HEK293T (cell line): ENCODE measurements around the gene FGFRL1.

ENCODE experiments used
- ARNT ChIP-seq: fragments of 450-650 bp; IDR thresholded peaks from 2 replicates; pipeline ENCODE4 v1.6.1; 2017; ENCODE audit warnings: mild to moderate bottlenecking
- BHLHE40 ChIP-seq: fragments of 450-650 bp; IDR thresholded peaks from 2 replicates; pipeline ENCODE4 v1.6.1; 2016; ENCODE audit warnings: mild to moderate bottlenecking, moderate library complexity, borderline replicate concordance
- FOXA1 ChIP-seq: fragments of 450-650 bp; IDR thresholded peaks from 2 replicates; pipeline ENCODE4 v1.6.1; 2016; ENCODE audit warnings: mild to moderate bottlenecking
- FOXK2 ChIP-seq: fragments of 450-650 bp; IDR thresholded peaks from 2 replicates; pipeline ENCODE4 v1.6.1; 2016; ENCODE audit warnings: mild to moderate bottlenecking
- HDGF ChIP-seq: fragments of 450-650 bp; IDR thresholded peaks from 2 replicates; pipeline ENCODE4 v1.6.1; 2017; ENCODE audit warnings: antibody characterized with exemption, borderline replicate concordance
- SP1 ChIP-seq: fragments of 450-650 bp; IDR thresholded peaks from 2 replicates; pipeline ENCODE4 v1.6.1; 2017
- SUZ12 ChIP-seq: fragments of 450-650 bp; IDR thresholded peaks from 2 replicates; pipeline ENCODE4 v1.6.1; 2016; ENCODE audit warnings: mild to moderate bottlenecking
- TARDBP ChIP-seq: fragments of 450-650 bp; IDR thresholded peaks from 2 replicates; pipeline ENCODE4 v1.6.1; 2016
- ZNF384 ChIP-seq: fragments of 450-650 bp; IDR thresholded peaks from 2 replicates; pipeline ENCODE4 v1.6.1; 2016

GRCh38 chr4:1042352-1043055 is 31.1 kb downstream of the FGFRL1 start:
- no peak for TF ChIP-seq SUZ12
- no peak for TF ChIP-seq BHLHE40
- TF ChIP-seq TARDBP, result no peak
- no peak for TF ChIP-seq ARNT
- TF ChIP-seq ZNF384, result no peak
- no peak for TF ChIP-seq FOXA1
- TF ChIP-seq SP1, result no peak
- TF ChIP-seq FOXK2, result no peak
- TF ChIP-seq HDGF, result no peak
